T-helper 17 cell (primary cell): ENCODE measurements around the gene GRWD1. TPM values are rescaled to one million over a fixed set of nuclear protein-coding genes. Genes with fewer than 3 reads are reported as not detected.

Experiments used
- ATAC-seq: fragments of 150-1000 bp; cut with Tn5 transposase; 2 replicates; pipeline ENCODE4 v1.10.0; 2021; ENCODE audit warnings: mild to moderate bottlenecking, moderate library complexity
- DNase-seq, 3 donors: peaks; one replicate each; pipeline versions ENCODE4 v3.0.0 to v3.0.0-alpha.2; 2020 to 2021
- H3K9me3 ChIP-seq: one replicate; pipeline ENCODE4 v1.7.0; 2013; ENCODE audit warnings: low read length, mild to moderate bottlenecking; ENCODE audit not compliant: control insufficient read depth, poor library complexity, severe bottlenecking
- H3K27ac Mint-ChIP-seq: one replicate; pipeline ENCODE4 v1.8.0; 2022; ENCODE audit warnings: mild to moderate bottlenecking, moderate library complexity, mixed read lengths
- H3K27me3 Mint-ChIP-seq: one replicate; pipeline ENCODE4 v1.8.0; 2022; ENCODE audit warnings: mixed read lengths
- H3K36me3 Mint-ChIP-seq: one replicate; pipeline ENCODE4 v1.8.0; 2022; ENCODE audit warnings: low read depth, mixed read lengths
- H3K4me1 Mint-ChIP-seq: one replicate; pipeline ENCODE4 v1.8.0; 2022; ENCODE audit warnings: mild to moderate bottlenecking, mixed read lengths
- H3K4me3 Mint-ChIP-seq: one replicate; pipeline ENCODE4 v1.8.0; 2022; ENCODE audit warnings: mild to moderate bottlenecking, moderate library complexity, mixed read lengths
- total RNA-seq, 4 donors: library from RNA in 2 of 4; stranded (reverse) in 2 of 4; gene quantifications; one replicate each; pipeline ENCODE4 v1.2.3 and lab custom pipeline; 2022 to 2026

The GRWD1 gene
- total RNA-seq (10 to 100 TPM; 32.5 TPM), total RNA-seq (lab: John Stamatoyannopoulos, UW) (32.9 to 56.3 reads per million in 2 donors)

DNA sequence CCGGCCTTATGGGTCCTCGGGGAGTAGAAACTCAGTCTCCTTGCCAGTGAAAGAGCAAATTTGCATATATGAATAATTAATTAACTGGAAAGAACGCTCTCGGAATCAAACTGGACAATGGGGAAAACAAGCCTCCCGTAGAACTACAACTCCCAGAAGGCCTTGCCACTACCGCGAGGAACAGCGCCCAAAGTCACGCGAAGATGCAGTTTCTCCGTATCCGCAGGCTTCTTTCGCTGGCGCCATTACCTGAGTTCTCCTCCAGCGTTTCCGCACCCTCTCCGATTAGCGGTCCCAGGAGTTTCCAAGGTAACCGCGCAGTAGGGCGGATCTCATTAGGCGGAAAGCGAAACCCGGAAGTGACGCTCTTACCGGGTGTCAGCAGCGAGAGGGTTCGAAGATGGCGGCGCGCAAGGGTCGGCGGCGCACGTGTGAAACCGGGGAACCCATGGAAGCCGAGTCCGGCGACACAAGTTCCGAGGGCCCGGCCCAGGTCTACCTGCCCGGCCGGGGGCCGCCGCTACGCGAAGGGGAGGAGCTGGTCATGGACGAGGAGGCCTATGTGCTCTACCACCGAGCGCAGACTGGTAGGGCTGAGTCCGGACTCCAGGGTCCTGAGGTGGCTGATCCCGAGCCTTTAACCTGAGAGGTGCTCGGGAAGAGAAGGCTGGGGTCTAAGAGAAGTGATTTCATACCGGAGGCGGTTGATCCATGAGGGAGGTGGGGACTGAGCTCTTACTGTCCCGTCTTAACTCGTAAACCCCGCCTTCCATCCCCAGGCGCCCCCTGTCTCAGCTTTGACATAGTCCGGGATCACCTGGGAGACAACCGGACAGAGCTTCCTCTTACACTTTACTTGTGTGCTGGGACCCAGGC, at the start of gene GRWD1:
Gene GRWD1, plus strand, starts transcription at position 378 of the 876 bp plus-strand sequence. Its CDS starts 23 bp downstream, at position 401.
- ATAC-seq (peak; percentile 96), DNase-seq (peak; percentile 78 to 90 (median 84))
- H3K9me3 ChIP-seq: no peaks in the 10 kb centered on the region
- Mint-ChIP-seq H3K27ac (peak within 1 kb of the TSS; percentile 89), H3K4me1 (peaks cover 26% of the 10 kb centered on the region), H3K27me3 (peaks cover 20% of the 10 kb centered on the region), H3K36me3 (peaks cover 8% of the 10 kb centered on the region), H3K4me3 (peak within 1 kb of the TSS; percentile 96)

DNA sequence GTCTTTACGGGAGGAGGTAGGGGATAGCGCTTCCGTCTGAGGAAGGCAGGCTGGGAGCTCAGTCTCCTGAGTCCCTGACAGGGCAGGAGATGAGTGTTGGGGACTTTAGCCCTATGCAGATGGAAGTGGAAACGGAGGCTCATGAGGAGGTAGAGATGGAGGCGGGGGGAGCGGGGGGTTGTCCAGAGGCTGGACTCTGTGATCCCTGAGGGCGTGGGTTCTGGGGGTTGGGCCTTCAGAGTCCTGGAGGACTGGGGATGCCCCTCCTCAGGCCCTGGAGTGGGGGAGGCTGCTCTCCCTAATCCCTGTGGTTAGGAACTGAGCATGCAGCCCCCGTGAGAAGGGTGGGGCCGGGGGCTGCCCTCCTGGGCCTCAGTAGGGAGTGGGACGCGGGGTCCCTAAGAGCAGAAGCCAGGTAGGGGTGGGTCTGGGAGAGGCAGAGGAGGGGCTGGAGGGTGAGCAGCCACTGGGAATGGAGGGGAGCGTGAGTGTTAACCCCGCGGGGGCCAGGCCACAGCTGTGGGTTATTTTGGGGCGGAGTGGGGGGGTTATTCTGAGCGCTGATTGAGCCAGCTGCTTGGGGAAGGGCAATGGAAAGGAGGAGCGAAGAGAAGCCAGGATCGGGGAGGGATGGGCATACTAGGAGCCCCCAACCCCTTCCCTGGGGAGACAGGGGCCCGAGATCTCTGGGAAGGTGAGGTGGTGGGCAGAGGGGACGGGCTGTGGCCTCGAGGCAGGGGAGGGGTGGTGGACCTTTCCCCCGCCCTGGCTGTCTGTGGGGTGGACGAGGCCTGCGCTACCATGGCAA, 49.6 kb upstream of the GRWD1 start:
- H3K4me3 Mint-ChIP-seq: no peak overlapping the region
- peaks cover 28% of the 10 kb centered on the region for H3K4me1 Mint-ChIP-seq
- H3K9me3 ChIP-seq: no peaks in the 10 kb centered on the region
- no peak overlapping the region for H3K27ac Mint-ChIP-seq
- no peak for ATAC-seq
- peaks cover 22% of the 10 kb centered on the region for H3K27me3 Mint-ChIP-seq
- no peak for DNase-seq
- H3K36me3 Mint-ChIP-seq: peaks cover 14% of the 10 kb centered on the region

DNA sequence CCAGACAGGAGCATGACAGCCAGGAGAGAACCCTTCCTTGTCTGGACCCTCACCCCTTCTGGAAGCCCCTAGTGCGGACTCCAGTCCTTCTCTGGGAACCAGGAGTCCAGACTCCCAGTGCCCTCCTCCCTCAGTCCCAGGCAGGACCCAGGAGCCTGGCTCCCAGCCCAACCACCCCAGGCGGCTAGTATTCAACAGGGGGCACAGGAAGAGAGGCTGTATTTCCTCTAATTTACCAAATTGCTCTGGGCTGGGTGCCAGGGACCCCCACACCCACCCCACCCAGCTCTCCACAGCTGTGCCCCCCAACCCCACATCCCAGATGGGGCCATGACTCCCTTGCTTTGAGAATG, 49.0 kb upstream of the GRWD1 start:
- DNase-seq (no peak), ATAC-seq (no peak)
- Mint-ChIP-seq H3K36me3 (peaks cover 14% of the 10 kb centered on the region), H3K4me1 (peaks cover 25% of the 10 kb centered on the region), H3K4me3 (no peak overlapping the region), H3K27me3 (peaks cover 22% of the 10 kb centered on the region), H3K27ac (peak overlapping the region; percentile 93)
- no peaks in the 10 kb centered on the region for H3K9me3 ChIP-seq

DNA sequence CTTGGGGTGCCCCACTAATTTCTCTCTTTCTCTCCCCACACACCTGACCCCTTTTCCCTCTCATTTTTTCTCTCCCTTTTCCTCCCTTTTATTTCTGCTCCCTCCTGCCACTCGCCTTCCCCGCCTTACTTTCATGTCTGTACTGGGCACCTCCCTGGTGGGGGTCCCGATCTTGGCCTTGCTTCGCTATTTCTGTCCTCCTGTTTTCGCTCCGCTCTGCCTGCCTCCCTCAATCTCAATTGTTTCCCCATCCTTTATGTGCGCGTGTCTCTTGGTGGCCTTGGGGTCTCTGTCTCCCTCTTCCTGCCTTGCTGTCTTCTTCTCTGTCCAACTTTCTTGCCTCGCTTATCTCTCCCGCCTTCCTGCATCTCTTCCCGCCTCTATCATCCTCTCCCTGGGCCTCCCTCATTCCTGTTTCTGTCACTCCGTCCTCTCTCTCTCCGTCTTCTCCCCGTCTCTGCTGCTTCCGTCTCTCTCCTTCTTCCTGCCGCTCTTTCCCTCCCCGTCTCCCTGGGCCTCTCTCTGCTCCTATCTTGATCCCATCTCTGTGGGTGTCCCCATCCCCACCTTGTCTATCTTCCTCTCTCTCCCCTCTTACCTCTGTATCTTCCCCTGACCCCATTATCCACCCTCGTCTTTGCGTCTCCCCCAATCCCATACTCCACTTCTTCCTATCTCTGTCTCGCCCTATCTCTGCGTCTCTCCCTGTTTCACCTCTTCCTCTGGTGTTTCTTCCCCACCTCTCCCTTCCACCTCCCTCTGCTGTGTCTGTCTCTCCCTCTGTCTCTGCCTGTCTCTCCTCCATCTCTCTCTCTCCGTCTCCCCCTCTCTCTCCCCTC, 48.3 kb upstream of the GRWD1 start:
- peaks cover 14% of the 10 kb centered on the region for H3K36me3 Mint-ChIP-seq
- ATAC-seq: no peak
- H3K9me3 ChIP-seq: no peaks in the 10 kb centered on the region
- H3K27me3 Mint-ChIP-seq: peaks cover 22% of the 10 kb centered on the region
- H3K4me3 Mint-ChIP-seq: peak overlapping the region; percentile 95
- H3K4me1 Mint-ChIP-seq: peaks cover 29% of the 10 kb centered on the region
- DNase-seq: no peak
- peak overlapping the region; percentile 93 for H3K27ac Mint-ChIP-seq

DNA sequence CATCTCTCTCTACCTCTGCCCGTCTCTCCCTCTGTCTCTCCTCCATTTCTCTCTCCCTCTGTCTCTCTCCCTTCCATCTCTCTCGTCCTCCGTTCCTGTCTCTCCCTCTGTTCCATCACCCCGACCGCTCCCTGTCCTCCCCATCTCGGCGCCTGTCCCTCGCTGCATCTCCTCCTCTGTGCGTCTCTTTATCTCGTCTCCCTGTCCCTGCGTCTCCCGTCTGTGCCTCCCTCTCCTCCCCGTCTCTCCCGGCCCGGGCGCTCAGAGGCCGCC, 47.7 kb upstream of the GRWD1 start:
- Mint-ChIP-seq H3K27ac (peak overlapping the region; percentile 93), H3K4me1 (peaks cover 27% of the 10 kb centered on the region), H3K4me3 (peak overlapping the region; percentile 95), H3K36me3 (peaks cover 14% of the 10 kb centered on the region), H3K27me3 (peaks cover 22% of the 10 kb centered on the region)
- DNase-seq (no peak), ATAC-seq (no peak)
- no peaks in the 10 kb centered on the region for H3K9me3 ChIP-seq

DNA sequence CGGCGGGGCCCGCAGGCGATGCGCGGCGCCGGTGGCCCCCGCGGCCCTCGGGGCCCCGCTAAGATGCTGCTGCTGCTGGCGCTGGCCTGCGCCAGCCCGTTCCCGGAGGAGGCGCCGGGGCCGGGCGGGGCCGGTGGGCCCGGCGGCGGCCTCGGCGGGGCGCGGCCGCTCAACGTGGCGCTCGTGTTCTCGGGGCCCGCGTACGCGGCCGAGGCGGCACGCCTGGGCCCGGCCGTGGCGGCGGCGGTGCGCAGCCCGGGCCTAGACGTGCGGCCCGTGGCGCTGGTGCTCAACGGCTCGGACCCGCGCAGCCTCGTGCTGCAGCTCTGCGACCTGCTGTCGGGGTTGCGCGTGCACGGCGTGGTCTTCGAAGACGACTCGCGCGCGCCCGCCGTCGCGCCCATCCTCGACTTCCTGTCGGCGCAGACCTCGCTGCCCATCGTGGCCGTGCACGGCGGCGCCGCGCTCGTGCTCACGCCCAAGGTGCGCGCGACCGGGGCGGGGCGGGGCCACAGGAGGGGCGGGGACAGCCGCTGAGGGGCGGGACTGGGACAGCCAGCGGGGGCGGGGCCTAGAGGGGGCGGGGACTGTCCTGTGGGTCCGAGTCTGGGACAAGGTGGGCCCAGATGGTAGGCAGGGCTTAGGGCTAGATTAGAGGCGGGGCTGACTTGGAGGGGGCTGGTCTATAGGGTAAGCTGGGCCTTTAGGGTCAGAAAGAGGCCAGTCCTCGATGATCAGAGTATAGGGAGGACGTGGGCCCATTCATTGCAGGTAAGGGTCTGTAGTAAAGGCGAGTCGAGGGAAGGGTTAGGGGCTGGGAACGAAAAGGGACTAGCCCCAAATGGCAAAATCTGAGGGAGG, 47.2 kb upstream of the GRWD1 start:
- H3K36me3 Mint-ChIP-seq: peaks cover 14% of the 10 kb centered on the region
- H3K9me3 ChIP-seq: no peaks in the 10 kb centered on the region
- peaks cover 22% of the 10 kb centered on the region for H3K27me3 Mint-ChIP-seq
- peak overlapping the region; percentile 95 for H3K4me3 Mint-ChIP-seq
- H3K4me1 Mint-ChIP-seq: peaks cover 27% of the 10 kb centered on the region
- DNase-seq: peak; percentile 78 to 80 (median 79)
- peak; percentile 75 for ATAC-seq
- peak overlapping the region; percentile 93 for H3K27ac Mint-ChIP-seq

DNA sequence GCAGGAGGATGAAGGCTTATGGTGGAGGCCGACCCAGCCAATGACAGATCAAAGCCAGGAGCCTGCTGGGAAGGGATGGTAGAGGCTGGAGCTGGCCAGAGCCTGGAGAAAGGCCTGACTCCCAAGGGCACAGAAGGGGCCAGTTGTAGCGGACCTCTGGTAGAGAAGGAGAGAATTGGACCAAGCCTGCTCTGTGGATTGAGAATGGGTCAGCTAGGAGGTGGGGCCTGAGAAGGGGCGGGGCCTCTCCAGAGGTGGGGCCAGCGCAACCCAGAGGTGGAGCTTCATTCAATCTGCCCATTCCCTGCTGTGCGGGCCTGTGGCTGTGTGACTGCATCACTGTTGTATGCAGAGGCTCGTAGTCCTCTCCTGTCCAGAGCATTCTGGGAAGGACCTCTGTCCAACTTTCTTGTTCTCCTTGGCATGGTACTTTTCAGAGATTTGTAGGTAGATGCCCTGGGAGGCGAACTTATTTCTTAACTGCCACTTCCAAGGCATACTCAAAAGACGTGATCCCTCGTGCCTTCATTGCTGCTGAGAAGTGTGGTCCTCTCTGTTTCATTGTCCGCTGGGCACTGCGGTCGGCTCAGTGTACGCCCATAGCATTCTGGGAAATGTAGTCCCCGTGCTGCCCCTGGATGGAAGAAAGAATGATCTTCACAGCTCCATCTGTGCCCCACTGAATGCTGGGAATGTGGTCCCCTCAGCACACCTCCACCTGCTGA, 45.6 kb upstream of the GRWD1 start:
- ATAC-seq: peak; percentile 36
- peaks cover 21% of the 10 kb centered on the region for H3K4me1 Mint-ChIP-seq
- H3K27me3 Mint-ChIP-seq: peaks cover 17% of the 10 kb centered on the region
- H3K9me3 ChIP-seq: no peaks in the 10 kb centered on the region
- DNase-seq: peak in 2 of 3 donors; percentile 25 to 34
- H3K27ac Mint-ChIP-seq: no peak overlapping the region
- H3K4me3 Mint-ChIP-seq: no peak overlapping the region
- peaks cover 9% of the 10 kb centered on the region for H3K36me3 Mint-ChIP-seq

DNA sequence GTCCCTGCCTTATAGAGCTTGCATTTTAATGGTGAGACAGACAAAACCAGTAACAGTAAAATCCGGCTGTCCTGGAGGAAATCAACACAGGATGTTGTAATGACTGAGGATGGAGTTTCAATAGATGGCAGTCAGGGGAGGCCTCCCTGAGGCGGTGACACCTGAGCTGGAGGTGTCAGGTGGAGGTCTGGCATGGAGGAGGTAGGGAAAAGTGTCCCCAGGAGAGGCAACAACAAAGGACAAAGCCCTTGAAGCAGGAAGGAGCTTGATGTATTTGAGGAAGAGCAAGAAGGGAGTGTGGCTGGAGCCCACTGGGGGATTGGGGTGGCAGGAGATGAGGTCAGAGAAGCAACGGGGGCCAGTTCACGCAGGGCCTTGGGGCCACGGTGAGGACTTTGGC, 44.5 kb upstream of the GRWD1 start:
- Mint-ChIP-seq H3K36me3 (peaks cover 10% of the 10 kb centered on the region), H3K4me1 (peaks cover 14% of the 10 kb centered on the region), H3K4me3 (no peak overlapping the region), H3K27ac (peak overlapping the region; percentile 69), H3K27me3 (peaks cover 11% of the 10 kb centered on the region)
- H3K9me3 ChIP-seq: no peaks in the 10 kb centered on the region
- ATAC-seq (no peak), DNase-seq (no peak)

DNA sequence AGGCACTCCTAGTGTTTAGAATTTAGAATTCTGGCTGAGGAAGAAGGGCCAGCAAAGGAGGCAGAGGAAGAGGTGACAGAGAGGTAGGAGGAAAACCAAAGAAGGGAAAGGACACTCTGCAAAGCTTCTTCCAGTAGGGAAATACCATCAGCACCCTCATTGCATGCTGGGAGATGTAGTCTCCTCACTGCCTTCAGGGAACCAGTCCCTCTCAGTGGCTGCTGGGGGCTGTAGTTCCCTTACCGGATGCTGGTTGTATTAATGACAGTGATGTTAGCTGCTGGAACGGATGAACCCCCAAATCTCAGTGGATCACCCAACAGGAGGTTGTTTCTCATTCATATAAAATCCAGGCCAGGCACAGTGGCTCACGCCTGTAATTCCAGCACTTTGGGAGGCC, 42.2 kb upstream of the GRWD1 start:
- Mint-ChIP-seq H3K36me3 (peaks cover 3% of the 10 kb centered on the region), H3K27me3 (peaks cover 15% of the 10 kb centered on the region), H3K4me3 (no peak overlapping the region), H3K4me1 (peaks cover 7% of the 10 kb centered on the region), H3K27ac (no peak overlapping the region)
- peak in 1 of 3 donors; percentile 28 for DNase-seq
- peak; percentile 70 for ATAC-seq
- no peaks in the 10 kb centered on the region for H3K9me3 ChIP-seq

DNA sequence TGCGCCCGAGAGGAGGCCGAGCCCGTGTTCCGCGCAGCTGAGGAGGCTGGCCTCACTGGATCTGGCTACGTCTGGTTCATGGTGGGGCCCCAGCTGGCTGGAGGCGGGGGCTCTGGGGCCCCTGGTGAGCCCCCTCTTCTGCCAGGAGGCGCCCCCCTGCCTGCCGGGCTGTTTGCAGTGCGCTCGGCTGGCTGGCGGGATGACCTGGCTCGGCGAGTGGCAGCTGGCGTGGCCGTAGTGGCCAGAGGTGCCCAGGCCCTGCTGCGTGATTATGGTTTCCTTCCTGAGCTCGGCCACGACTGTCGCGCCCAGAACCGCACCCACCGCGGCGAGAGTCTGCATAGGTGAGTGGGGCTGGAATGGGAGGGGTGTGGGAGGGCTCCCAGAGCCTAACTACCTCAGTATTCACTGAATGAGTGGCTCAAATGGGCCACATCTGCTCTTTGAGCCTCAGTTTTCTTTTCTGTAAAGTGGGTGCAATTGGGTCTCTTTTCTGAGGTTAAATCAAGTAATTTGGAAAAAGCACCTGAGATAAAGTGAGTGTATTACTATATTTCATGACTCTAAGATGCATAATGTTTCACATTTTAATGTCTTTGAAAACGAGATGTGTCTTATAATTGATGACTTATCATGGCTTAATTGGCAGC, 40.6 kb upstream of the GRWD1 start:
- no peak overlapping the region for H3K27ac Mint-ChIP-seq

DNA sequence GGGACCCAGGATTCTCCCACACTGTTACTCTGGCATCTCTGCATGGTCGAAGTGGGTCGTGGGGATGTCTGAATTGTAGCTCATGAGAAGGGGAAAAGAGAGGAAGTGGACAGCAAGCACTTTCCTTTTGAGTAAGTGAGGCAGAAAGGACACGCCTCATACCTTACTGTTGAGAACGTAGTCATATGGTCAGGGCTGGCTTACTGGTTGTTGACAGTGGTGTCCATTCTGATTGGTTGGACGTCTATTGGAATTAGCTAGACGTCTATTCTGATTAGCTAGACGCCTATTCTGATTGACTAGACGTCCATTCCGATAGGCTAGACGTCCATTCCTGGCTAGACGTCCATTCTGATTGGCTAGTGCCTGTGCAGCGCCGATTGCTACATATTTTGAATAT, 39.9 kb upstream of the GRWD1 start:
- no peak for ATAC-seq
- H3K27me3 Mint-ChIP-seq: peaks cover 15% of the 10 kb centered on the region

More for the DNA sequence above, 40.6 kb upstream of the GRWD1 start:
- H3K4me1 Mint-ChIP-seq: peaks cover 7% of the 10 kb centered on the region
- DNase-seq (no peak), ATAC-seq (no peak)
- no peaks in the 10 kb centered on the region for H3K9me3 ChIP-seq
- H3K36me3 Mint-ChIP-seq: peaks cover 3% of the 10 kb centered on the region
- peaks cover 15% of the 10 kb centered on the region for H3K27me3 Mint-ChIP-seq
- H3K4me3 Mint-ChIP-seq: no peak overlapping the region

More for the DNA sequence above, 39.9 kb upstream of the GRWD1 start:
- peaks cover 7% of the 10 kb centered on the region for H3K4me1 Mint-ChIP-seq
- H3K27ac Mint-ChIP-seq: no peak overlapping the region
- no peak for DNase-seq
- H3K9me3 ChIP-seq: no peaks in the 10 kb centered on the region
- no peak overlapping the region for H3K4me3 Mint-ChIP-seq
- peaks cover 3% of the 10 kb centered on the region for H3K36me3 Mint-ChIP-seq
